Measurements from ENCODE around the gene PPIE.

GRCh38 chr1:39762550-39763540 is 24.2 kb downstream of the PPIE start:
- TF ChIP-seq, protein P1, sequence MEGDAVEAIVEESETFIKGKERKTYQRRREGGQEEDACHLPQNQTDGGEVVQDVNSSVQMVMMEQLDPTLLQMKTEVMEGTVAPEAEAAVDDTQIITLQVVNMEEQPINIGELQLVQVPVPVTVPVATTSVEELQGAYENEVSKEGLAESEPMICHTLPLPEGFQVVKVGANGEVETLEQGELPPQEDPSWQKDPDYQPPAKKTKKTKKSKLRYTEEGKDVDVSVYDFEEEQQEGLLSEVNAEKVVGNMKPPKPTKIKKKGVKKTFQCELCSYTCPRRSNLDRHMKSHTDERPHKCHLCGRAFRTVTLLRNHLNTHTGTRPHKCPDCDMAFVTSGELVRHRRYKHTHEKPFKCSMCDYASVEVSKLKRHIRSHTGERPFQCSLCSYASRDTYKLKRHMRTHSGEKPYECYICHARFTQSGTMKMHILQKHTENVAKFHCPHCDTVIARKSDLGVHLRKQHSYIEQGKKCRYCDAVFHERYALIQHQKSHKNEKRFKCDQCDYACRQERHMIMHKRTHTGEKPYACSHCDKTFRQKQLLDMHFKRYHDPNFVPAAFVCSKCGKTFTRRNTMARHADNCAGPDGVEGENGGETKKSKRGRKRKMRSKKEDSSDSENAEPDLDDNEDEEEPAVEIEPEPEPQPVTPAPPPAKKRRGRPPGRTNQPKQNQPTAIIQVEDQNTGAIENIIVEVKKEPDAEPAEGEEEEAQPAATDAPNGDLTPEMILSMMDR (IDR thresholded peaks at IDR 0.05), result no peak
- TF ChIP-seq POLR2AphosphoS5 (IDR thresholded peaks at IDR 0.05) (no peak), EP300 (IDR thresholded peaks at IDR 0.05; ENCODE audit: low read depth) (no peak), POLR2A (IDR thresholded peaks at IDR 0.05) (no peak)

Data from transverse colon (tissue), 4 donors.